GM18873 (cell line): ENCODE measurements around the gene CCDC27.
"Not testable (repeated sequence)": the region's sequence is repeated elsewhere in the genome, so short reads cannot be mapped to it uniquely, and the experiment has no call there.

Experiments
- ATAC-seq: cut with Tn5 transposase; IDR thresholded peaks from one replicate; pipeline ENCODE4 v1.9.1; 2021; ENCODE audit warnings: mild to moderate bottlenecking, moderate library complexity, moderate number of reproducible peaks; ENCODE audit not compliant: unreplicated experiment, low FRiP score

The CCDC27 gene

DNA sequence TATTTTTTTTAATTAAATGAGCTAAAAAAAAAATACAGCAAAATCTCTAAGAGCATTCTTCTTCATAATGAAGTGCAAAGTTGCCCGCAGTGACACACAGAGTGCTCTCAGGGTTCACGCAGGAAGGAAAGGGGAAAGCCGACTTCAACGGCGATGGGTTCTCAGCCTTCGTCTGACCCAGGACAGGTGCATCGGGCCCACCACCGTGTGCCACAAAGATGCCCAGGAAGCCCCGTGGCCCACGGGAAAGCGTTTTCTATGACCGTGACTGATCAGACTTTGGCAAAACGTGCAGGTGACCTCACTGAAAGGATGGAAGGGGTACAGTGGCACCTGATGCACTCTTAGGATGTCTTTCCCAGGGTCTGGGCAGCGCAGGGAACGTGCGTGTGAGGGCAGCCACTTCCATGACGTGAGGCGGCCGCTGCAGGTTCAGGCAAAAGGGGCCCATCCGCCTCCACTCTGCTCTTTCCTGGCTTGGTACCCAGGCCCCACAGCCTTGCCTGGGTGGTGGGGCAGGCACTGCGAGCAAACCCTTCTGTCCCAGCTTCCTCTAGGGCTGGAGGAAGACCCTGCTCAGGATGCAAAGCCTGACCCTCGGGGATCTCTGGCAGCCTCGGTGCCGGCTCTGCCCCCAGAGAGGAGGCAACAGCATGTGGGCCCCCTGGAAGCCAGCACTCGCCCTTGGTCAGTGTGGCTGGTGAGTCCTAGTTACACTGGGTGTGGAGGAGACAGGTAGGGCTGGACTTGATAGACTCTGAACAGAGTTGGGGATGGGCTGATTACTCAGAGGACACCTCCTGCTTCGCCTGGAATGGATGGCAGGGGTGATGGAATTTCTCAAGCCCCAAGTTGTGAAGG, 35.7 kb downstream of the CCDC27 start:
- no peak for ATAC-seq

DNA sequence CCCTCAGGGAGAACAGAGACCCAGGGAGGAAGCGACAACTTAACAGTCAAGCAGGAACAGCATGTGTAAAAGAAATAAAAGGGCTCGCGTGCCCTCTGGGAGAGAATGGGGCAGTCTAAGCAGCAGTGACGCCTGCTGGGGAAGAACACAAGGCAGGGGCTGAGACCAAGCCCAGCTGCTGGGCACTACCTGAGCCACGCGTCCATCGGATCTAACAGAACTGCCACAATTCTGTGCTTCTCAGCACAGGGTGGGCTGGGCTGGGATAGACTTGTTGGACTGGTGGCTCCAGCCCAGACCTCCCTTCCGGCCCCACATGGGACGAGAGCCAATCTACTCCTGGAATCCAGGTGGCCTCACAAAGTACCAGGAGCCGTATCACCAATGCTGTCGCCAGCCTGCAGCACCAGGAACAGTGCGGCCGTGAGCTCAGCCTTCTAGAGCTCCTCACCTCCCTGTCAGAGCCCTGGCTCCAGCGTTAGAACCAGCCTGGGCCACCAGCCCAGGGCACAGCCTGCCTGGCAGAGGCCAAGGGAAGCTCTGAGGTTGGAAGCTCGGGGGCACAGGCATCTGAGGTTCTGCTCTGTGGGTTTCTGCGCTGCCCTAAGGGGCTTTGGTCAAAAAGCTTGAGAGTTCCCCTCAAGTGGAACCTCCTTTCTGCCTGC, 36.6 kb downstream of the CCDC27 start:
- ATAC-seq = no peak

DNA sequence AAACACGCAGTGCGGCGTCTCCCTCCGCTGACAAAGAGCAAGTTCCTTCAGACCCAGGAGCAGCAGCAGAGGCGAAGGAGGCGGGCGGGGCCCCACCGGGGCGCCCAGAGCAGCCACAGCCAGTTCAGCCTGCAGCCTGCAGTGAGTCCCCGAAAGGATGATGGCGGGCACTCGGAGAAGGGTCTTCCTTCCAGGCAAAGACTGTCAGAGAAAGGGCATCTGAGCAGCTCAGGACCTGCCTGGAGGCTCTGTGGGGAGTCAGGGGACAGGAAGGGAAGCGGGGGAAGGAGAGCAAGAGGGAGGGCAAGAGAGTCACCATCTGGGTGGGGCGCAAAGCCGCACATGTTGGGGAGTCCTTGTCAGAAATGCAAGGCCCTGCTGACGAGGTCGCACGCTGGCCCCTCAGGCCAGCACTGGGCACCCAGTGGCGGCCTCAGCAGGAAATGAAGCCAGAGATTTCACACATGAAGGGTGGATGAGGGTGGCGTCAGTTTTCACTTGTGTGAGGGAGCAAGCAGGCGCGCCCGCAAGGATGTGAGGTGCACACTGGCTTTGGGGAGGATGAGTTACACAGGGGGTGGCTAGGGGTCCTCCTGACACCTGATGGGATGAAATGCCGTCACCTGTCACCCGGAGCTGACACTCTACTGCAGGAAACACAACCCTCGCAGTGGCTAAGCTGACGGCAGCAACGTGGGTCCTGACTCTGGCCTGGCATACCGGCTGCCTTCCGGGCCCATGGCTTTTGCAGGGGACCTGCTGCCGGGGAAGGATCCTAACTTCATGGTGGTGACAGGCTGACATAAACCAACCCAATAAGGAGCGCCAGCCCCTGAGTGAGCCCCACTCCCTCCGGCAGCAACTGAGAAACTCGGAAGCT, 37.4 kb downstream of the CCDC27 start:
- ATAC-seq = no peak

GRCh38 chr1:3790500-3790923, 38.3 kb downstream of the CCDC27 start:
- ATAC-seq = no peak

- no peak for ATAC-seq
These were observed 38.7 kb downstream of the CCDC27 start for GRCh38 chr1:3790952-3791351.

DNA sequence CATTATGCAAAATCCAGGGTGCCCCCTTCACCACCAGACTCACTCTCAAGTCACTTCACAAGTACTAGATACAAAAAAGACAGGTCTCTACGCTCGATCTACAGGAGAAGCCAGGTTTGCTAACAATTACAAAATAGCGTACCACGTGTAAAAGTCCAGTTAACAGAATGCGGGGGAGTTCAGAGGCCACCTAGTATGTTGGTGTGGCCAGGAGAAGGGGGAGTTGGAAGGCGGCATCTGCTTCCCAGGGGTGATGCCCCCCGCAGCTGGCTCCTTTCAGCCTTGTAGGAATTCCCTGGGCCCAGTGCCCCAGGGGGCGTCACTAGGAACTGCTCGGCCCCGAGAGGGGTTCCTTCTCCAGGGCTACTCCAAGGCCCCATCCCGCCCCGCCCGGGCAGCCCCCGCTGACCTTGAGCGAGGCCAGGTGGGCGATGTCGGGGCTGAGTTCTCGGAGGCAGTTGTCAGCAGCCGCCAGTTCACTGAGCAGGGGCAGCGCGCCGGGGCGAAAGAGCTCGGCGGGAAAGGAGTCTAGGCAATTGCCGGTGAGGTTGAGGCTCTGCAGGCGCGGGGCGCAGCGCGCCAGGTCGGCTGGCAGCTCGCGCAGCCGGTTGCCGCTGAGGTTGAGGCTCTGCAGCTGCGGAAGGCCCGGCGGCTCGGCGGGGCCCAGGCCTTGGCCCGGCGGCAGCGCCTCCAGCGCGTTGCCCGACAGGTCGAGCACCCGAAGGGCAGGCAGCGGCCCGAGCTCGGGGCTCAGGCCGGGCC, 43.4 kb downstream of the CCDC27 start:
- peak; percentile 5 for ATAC-seq

DNA sequence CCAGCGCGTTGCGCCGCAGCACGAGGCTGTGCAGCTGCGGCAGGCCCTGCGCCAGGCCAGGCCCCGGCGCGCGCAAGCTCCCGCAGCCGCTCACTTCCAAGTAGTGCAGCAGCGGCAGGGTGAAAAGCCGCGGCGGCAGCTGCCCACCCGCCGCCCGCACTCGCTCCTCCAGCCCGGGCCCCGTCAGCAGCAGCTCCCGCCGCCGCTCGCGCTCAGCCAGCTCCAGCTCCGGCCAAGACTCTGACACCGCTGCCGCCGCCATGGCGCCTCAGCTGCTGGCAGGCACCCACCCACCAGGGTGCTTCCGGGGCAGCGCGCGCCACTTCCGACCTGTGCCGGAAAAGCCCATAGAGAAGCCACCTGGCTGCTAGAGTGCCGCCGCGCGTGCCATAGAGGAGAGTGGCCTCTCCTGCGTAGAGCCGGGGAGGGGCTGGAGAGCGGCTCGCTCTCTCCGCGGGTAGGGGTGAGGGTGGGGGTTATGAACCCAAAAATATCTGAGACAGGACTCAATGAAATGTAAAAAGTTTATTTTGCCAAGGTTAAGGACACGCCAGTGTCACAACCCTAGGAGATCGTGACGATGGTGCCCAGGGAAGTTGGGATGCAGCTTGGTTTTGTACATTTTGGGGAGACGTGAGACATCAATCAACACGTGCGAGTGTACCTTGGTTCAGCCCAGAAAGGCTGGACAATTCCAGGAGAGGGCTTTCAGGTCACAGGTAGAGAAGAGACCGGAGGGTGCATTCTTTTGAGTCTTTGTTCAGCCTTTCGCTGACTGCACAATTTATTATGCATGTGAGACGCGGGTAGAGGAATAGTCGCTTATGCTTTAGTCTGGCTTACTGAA, 44.2 kb downstream of the CCDC27 start, which contains the start of gene LRRC47:
LRRC47 (minus strand) TSS at position 284 of the 847 bp plus-strand sequence; CDS start at position 262, 22 bp downstream.
- peak; percentile 91 for ATAC-seq

GRCh38 chr1:3799976-3800685, 47.9 kb downstream of the CCDC27 start:
- no peak for ATAC-seq

GRCh38 chr1:3800795-3801194, 48.5 kb downstream of the CCDC27 start:
- ATAC-seq = not testable (repeated sequence)

DNA sequence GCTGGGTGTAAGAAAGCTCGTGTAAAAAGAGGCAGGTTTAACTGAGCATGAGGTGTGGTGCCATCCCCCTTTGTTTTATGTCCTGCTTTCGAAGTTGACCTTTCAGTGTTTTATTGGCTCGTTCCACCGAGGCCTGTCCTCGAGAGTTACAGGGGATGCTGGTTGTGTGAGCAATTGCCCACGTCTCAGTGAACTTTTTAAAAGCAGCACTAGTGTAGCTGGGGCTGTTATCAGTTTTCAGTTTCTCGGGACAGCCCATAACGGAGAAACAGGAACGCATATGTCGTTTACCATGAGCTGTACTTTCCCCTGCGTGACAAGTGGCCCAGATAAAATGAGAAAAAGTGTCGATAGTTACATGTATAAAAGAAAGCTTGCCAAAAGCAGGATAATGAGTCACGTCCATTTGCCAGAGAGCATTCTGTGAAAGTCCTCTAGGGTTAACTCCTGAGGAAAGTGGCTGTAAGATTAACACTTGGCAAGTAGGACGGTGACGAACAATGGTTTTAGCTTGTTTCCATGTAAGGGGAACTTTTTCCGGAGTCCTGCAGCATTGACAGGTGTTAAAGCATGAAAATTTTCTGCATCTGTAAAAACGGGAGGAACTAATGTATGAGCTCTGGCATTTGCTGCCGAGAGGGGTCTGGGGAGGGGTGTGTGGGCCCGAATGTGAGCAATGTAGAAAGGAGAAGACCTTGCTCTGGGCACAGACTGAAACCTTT, 51.8 kb downstream of the CCDC27 start:
- no peak for ATAC-seq

DNA sequence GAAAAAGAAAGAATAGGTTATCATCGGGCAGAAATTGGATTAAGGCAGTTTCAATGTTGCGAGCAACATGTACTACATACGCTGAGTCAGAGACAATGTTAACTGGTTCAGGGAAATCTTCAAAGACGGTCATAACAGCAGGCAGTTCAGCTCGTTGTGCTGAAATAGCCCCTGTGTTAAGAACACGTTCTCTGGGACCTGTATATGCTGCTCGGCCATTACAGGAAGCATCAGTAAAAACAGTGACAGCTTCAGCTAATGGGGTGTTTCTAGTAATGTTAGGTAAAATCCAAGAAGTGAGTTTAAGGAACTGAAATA, 52.3 kb downstream of the CCDC27 start:
- not testable (repeated sequence) for ATAC-seq

DNA sequence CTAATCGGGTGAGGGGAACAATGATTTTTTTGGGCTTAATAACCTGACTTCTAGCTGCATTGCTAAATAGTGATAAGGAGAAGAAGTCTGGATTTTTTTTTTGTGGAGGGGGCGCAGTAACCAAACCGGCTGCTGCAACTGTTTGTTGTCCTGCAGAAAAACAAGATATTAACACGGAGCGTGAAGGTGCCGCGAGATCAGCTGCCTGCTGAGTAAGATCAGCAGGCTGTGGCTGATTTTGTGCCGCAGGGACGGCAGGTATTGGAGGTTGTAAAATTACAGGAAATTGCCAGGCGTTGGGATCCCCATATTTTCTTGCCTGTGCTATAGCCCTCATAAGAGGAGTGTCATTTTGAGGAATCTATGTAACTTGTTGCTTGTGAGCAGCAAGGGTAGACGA, 52.8 kb downstream of the CCDC27 start:
- ATAC-seq = no peak

- ATAC-seq = no peak
These were observed 55.5 kb downstream of the CCDC27 start for GRCh38 chr1:3807769-3808168.

GRCh38 chr1:3809680-3810079, 57.4 kb downstream of the CCDC27 start:
- no peak for ATAC-seq

GRCh38 chr1:3810149-3810761, 58.0 kb downstream of the CCDC27 start:
- ATAC-seq = not testable (repeated sequence)

GRCh38 chr1:3811595-3811911, 59.3 kb downstream of the CCDC27 start:
- no peak for ATAC-seq

- ATAC-seq = no peak
These were observed 61.8 kb downstream of the CCDC27 start for GRCh38 chr1:3814065-3814464.
